HG03060 (cell line): ENCODE measurements around the gene OVOL2.
"Not testable (repeated sequence)": the region's sequence is repeated elsewhere in the genome, so short reads cannot be mapped to it uniquely, and the experiment has no call there.

Experiments
- ATAC-seq: cut with Tn5 transposase; IDR thresholded peaks from one replicate; pipeline ENCODE4 v1.9.1; 2021; ENCODE audit warnings: low read depth, moderate number of reproducible peaks; ENCODE audit not compliant: unreplicated experiment

Gene OVOL2

DNA sequence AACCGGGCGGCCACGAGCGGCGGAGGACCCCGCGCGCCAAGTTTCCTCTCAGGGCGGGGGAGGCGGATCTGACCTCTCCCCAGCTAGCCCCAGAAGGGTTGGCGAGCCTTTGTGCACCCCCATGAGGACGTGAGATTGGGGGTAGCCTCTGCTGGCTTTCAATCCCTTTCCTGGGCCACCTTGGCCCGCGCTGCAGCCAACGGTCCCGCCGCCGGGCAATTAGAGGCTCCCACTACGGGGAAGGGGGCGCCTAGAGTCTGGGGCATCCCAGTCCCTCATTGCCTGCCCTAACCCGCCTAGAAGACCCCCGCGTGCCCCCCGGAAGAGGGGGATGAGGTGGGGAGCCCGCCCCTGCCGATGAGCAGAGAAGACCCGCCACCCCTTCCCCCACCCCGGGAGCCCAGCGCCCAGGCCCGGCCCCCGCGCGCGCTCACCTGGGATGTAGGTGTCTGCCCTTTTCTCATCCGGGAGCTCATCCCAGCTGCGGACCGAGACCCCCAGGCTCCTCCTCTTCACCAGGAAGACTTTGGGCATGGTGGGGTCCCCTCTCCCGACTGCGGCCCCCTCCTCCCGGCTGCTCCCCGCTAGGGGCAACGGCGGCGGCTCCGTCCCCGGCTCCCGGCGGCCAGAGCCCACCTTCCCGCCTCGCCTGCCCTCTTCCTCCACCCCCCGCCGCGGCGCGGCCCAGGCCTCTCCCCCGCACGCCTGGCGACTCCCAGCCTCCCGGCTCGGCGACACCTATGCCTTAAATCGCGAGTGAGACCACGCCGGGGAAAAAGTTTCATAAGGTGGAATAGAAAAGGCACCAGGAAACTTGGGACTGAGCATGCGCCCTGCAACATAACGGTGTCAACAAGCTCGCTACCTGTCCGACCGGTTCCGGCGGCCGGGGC, at the start of gene OVOL2:
Gene OVOL2 (minus strand): TSS at position 816 of the 893 bp plus-strand sequence. CDS start 282 bp downstream, at position 534.
- no peak for ATAC-seq

DNA sequence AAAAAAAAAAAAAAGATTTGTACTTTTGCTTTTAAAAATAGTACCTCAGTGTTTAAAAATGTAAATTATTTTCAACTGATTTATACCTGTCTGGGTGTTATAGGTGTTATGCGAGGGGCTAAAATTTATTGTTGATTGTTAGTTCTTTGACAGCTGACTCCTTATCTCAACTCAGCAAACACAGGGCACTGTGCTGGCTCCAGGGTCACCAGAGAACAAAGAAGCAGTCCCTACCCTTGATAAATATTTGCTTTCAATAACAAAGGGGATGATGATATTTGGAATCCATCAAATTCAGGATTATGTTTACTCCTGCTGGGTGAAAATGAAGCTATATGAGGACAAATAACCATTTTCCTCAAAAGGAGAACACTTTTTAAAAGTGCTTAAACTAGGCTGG, 45.8 kb upstream of the OVOL2 start:
- no peak for ATAC-seq

DNA sequence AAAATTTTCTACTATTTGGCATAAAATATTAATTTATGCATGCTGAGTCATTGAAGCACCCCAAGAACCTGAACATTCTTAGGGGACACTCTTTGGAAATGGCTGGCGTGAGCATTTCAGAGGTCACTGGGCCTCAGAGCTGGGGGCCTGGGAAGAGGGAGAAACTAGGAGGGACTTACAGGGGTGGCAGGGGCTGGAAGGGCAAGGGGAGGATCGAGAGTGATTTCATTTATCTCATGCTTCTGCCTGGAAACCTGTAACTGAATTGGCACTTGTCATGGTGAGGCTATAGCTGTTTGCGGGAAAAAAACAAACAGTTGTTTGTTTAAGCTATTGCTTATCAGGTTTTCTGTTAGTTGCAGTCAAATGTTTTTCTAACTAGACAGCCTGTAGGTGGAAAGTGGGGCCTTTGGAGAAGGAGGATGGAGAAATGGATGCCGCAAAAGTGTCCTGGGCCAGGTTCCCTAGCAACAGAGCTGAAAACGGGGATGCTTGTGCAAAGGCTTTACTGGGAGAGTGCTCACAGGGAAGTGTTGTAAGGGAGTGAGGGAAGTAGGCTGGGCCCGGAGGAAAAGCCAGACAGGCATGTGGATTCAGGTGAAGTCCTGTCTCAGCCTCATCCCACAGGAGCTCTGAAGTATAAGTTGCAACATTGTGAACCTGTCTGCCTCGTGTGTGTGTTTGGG, 43.6 kb upstream of the OVOL2 start:
- ATAC-seq, result no peak

DNA sequence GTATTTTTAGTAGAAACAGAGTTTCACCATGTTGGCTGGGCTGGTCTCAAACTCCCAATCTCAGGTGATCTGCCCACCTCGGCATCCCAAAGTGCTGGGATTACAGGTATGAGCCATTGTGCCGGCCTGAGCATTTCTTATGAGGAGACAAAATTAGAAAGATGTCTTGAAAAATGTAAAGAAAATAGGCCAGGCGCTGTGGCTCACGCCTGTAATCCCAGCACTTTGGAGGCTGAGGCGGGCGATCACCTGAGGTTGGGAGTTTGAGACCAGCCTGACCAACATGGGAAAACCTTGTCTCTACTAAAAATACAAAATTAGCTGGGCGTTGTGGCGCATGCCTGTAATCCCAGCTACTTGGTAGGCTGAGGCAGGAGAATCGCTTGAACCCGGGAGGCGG, 42.9 kb upstream of the OVOL2 start:
- not testable (repeated sequence) for ATAC-seq

DNA sequence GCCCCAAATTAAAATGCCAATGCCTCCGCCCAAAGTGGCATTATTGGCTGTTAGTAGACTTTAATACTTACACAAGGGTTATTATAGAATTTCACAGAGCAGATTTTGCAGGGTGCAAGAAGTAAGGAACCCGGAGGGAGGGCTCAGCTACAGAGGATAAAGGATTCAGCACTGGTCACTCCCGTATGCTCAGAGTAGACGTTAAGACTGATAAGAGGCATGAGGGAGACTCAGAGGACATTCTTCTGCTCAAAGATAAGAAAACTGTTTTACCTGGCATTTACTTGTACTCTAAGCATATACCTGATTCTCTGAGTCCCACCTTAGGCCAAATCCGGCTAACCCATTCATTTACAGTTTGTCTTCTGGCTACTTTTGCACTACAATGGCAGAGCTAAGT, 36.5 kb upstream of the OVOL2 start:
- no peak for ATAC-seq

DNA sequence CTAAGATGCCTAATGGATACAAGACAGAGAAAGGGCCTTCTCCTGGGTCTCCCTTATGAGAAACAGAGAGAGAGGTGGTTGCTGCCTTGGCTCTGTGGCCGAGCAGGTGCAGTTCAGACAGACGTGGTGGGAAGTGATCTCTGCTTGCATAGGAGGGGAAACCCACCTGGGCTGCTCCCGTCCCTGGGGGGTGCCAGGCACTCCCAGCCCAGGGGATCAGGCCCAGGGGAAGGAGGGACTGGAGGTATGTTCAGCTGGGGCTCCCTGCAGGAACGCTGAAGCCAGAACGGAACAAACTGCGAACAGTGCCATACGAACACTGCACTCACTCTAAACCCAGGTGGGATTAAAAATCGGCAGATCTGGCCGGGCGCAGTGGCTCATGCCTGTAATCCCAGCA, 35.7 kb upstream of the OVOL2 start:
- ATAC-seq, result no peak

DNA sequence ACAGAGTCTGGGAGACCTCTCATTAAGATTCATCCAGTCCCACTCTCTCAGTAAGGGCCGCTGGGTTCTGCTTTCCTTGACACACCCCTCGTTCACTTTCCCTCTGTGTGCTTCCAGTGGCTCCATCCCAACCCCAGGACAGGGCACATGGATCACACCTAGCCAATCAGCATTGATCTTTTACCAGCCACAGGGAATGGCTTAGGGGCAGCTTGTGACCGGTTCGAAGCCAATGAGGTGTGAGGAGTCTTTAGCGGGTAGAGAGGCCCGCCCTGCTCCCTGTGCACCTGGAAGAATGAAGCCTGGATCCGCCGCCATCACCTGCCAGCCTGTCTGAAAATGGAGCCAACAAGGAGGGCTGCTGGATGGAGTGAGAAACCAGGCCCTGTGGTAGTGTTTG, 35.2 kb upstream of the OVOL2 start:
- no peak for ATAC-seq

DNA sequence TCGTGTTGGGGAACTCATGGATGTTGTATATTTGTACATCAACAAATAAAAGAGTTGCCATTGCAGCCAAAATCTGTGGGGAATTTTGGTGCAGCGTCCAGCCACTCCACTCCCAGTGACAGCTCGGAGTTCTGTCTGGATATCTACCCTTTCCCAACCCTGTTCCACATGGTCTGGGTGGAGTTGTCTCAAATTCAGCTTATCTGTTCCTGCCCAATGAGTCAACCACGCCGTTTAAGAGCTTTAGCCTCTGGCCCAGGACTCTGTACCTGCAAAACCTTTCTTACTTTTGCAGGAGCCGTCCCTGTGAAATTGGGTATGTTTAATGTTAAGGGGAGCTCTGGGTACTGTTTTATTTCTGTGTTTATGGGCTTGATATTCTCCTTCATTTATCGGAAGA, 33.9 kb upstream of the OVOL2 start:
- ATAC-seq, result no peak

DNA sequence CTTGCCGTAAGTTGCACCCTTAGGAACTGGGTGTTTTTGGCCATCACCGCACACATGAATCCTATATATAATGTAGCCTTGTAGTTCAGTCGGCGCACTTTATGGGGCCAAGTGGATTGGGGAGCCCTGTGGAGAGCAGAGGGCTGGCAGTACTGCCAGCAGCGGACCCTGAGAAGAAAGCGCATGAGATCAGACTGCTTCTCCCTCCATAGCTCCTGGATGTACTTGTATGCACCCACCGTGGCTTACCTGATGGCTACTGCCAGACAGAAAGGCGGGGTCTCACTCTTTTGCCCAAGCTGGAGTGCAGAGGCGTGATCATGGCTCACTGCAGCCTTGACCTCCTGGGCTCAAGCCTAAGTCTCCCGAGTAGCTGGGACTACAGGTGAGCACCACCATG, 32.8 kb upstream of the OVOL2 start:
- ATAC-seq, result no peak

DNA sequence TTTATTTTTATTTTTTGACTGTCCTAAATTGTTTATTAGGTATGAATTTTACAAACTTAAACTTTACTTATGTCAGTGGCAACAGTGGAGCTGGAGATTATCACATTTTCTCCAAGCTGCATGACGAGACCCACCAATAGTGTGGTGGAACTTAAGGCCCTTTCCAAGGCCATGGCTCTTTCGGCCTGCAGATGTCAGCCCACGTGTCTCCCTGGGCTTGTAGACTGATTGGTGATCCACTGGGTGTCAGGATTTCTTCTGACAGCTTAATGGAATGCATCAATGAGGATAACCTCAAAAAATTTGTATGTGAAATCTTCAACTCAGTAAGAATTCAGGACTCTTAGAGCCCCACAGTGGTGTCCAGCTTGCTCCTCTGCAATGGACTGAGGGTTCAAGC, 32.3 kb upstream of the OVOL2 start:
- no peak for ATAC-seq

DNA sequence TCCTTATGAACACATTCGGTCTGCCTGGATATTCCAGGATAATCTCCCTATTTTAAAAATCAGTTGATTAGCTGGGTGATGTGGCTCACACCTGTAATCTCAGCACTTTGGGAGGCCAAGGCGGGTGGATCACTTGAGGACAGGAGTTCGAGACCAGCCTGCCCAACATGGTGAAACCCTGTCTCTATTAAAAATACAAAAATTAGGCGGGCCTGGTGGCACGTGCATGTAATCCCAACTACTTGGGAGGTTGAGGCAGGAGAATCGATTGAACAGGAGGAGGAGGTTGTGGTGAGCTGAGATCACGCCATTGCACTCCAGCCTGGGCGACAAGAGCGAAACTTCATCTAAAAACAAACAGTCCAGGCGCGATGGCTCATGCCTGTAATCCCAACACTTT, 31.1 kb upstream of the OVOL2 start:
- not testable (repeated sequence) for ATAC-seq

DNA sequence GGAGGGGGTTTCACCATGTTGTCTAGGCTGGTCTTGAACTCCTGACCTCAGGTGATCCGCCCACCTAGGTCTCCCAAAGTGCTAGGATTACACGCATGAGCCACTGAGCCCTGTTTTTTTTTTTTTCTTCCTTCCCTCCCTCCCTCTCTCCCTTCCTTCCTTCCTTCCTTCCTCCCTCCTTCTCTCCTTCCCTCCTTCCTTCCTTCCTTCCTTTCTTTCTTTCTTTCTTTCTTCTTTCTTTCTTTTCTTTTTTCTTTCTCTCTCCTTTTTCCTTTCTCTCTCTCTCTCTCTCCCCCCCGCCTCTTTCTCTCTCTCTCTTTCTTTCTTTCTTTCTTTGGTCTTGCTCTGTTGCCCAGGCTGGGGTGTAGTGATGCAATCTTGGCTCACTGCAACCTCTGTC, 30.6 kb upstream of the OVOL2 start:
- ATAC-seq, result not testable (repeated sequence)

DNA sequence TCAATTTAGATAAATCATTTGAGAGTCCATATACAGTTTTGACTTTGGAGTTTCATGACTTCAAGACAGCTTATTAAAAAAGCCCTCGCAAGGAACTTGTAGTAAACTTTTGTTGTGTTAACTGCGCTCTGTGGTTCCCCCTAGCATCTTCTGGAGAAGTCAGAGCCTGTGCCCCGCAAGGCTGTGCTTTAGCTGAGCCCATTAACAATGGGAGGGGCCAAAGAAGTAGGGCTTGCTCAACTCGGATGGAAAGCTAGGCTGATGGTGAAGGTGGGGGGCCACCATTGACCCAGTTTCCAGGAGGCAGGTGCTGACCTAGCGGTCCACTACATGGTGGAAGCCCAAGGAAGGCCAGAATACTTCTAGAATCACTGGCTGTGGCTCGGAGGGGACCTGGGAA, 29.3 kb upstream of the OVOL2 start:
- no peak for ATAC-seq

DNA sequence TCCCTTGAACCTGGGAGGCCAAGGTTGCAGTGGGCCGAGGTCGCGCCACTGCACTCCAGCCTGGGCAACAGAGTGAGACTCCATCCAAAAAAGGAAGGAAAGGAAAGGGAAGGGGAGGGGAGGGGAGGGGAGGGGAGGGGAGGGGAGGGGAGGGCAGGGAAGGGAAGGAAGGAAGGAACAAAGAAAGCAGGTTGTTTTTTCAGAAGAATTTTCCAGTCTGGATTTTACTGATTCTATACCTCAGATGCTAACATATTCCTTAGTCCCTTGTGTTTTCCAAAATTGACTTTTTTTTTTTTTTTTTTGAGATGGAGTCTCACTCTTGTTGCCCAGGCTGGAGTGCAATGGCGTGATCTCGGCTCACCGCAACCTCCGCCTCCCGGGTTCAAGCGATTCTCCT, 23.1 kb upstream of the OVOL2 start:
- ATAC-seq, result not testable (repeated sequence)

DNA sequence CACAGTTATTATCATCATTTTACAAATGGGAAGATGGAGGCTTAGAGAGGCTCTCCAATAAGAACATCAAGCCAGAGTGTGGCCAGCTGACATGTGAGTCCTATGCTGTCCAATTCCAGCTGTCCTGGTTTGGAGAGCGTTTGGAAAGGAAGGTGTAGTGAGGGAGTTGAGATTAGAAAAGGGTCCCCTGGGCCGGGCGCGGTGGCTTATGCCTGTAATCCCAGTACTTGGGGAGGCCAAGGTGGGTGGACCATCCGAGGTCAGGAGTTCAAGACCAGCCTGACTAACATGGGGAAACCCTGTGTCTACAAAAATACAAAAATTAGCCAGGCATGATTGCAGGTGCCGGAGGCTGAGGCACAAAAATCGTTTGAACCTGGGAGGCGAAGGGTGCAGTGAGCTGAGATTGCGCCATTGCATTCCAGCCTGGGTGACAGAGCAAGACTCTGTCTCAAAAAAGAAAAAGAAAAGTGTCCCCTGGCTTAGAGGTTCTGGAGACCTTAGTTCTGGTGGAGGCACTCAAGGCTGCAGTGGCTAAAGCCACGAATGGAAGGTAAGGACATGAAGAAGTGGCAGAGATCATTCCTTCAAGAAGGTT, 22.1 kb upstream of the OVOL2 start:
- no peak for ATAC-seq

DNA sequence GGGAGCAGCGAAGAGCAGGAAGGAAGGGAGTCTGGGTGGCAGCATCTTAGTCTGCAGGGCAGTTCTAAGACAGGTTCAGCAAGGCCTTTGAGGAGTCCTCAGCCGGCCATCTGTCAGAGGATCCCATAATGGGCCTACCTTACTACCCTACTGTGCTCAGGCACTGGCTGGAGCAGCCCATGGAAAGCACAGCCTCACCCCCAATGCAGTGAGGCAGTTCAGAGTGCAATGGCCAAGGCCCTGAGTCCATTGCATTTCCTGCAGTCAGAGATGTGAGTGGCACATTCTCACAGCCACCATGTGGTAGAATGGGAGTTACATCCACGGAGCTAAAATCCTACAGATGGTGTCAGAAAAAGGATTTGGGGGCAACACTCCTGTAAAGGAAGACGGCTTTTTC, 19.4 kb upstream of the OVOL2 start:
- ATAC-seq, result no peak

DNA sequence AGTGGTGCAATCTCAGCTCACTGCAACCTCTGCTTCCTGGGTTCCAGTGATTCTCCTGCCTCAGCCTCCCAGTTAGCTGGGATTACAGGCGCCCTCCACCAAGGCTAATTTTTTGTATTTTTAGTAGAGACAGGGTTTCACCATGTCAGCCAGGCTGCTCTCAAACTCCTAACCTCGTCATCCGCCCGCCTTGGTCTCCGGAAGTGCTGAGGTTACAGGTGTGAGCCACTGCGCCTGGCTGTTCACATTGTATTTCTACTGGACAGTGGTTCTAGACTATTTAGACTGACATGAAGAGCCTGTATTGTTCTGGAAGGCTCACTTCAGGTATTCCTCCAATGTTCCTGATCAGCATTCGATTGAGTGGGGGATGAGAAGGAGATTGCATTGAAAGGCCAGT, 14.8 kb upstream of the OVOL2 start:
- ATAC-seq, result no peak

DNA sequence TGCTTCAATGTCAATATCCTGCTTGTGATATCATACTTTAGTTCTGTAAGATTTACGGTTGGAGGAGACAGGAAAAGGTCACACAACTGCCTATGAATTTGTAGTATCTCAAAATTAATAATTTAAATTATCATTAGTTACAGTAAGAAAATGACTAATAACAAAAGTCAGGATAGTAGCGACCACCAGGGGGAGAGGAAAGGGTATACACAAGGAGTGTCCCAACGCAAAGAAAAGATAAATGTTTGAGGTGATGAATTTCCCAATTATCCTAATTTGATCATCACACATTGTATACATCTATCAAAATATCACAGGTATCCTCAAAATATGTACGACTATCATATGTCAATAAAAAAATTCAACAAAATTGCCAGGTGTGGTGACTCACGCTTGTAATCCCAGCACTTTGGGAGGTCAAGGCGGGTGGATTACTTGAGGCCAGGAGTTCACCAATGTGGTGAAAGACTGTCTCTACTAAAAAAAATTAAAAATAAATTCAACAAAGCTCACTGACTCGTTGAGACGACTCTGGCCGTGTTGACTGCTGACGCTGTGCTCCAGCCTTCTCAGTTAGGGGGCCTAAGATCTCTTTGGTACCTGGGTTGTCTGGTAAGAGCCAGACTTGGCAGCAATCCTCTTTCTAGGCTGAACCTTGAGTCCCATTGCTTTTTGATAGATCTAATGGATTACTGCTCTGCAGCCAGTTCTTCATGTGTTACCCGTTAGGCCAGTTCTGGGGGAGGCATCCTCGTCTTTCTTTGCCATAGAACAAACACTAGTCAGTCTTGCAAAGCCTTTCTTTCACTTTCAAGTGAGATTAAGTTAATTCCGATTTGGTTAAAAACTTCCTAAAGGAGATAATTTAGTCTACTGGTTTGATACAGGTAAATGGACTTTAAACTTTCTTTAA, 9.0 kb upstream of the OVOL2 start:
- ATAC-seq, result no peak

DNA sequence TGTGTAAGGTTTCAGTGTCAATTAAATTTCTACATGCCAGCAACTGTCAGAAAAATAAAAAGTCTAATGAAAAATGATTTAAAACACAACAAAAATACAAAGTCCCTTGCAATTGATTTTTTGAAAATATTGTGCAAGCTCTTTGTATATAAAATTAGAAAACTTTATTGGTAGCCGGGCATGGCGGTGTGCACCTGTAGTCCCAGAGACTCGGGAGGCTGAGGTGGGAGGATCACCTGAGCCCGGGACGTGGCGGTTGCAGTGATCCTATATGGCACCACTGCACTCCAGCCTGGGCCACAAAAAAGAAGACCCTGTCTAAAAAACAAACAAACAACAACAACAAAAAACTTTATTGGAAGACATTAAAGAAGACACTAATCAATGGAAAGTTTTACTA, 6.0 kb upstream of the OVOL2 start:
- no peak for ATAC-seq

DNA sequence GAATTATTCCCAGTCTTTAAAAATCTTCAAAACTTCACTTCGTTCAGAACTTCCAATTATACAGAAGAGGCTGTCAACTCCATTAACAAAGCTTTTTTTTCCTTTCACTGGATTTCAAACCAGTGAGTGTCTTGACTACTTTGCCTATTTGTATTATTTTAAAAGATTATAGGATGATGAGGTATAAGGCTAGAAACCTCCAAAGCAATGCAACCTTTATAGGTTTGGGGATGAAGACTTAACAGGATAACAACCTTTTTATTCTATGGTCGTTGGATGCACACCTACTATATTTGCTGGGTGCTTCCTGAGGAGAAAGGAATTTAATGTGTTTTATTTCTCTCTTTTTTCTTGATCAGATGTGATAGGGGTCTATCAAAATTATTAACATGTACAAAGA, 1.9 kb upstream of the OVOL2 start:
- ATAC-seq, result no peak
